ENCODE measurements around the gene RIPK1. TPM values are rescaled to one million over a fixed set of nuclear protein-coding genes. Genes with fewer than 3 reads are reported as not detected.

RIPK1 gene
- total and polyA plus RNA-seq, 9 of the 15 experiments (the other 6 are each of a cell fraction or from before 2014, with no cell fraction given), result 3.8 to 24.9 (median 17.7) TPM

DNA sequence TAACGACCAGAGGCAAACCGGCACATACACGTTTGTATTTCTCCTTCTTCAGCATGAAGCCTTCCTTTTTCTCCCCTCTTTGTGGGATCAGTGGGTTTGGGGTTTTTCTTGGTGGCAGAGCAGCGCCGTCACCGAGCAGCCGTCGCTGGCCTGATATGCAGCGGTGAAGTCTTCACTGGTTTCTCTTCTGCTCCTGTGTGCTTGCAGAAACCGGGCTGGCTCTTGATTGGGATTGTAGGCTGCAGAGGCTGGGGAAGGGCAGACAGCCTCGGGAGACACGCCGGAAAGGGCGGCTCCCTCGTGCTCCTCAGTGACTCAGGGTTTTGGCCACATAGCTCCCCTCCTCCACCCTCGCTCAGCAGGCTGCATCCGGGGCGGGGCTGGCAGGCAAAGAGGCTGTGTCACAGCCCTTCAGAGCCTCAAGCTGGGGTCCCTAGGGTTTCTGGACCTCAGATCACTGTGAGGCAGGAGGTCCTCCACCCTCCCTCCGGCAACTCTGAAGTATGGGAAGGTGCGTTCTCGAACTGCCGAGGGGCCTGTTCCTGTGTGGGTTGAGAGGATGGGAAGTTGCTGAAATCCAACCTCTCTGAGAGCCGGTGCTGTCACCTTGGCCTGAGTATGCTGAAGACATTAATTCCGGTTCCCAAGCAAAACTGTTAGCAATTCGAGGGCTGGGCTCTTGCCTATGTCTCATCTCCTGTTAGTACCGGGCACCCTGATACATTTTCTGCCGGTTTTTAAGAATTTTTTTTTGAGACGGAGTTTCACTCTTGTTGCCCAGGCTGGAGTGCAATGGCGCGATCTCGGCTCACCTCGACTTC is 44.4 kb upstream of the RIPK1 start (continued):
- TF ChIP-seq SETDB1 (IDR thresholded peaks at IDR 0.05; ENCODE audit: low read length) (peak; percentile 66), ZNF586 (CRISPR knock-in tag; conservative IDR thresholded peaks at IDR 0.05) (no peak), MXI1 (IDR thresholded peaks at IDR 0.05; ENCODE audit: low read depth, low read length) (peak; percentile 91), ZNF79 (CRISPR knock-in tag; IDR thresholded peaks at IDR 0.05; ENCODE audit: low read depth) (0 out of 2 replicates have a peak, but pooled peaks have one; percentile 7), XRCC5 (IDR thresholded peaks at IDR 0.05; ENCODE audit: low read depth, low read length) (peak; percentile 56; the same call in 1 of the 2 replicates), ZNF134 (CRISPR knock-in tag; conservative IDR thresholded peaks at IDR 0.05) (no peak; the same call in 1 of the 2 replicates), ZFPM2 (CRISPR knock-in tag; IDR thresholded peaks at IDR 0.05) (no peak), ZBTB17 (CRISPR knock-in tag; IDR thresholded peaks at IDR 0.05) (peak; percentile 72), KDM1A (IDR thresholded peaks at IDR 0.05) (peak in 1 of 2 experiments; percentile 37; a peak in 2 of 4 replicates), ZNF644 (tag; IDR thresholded peaks at IDR 0.05; ENCODE audit: low read depth) (peak; percentile 84; the same call in 1 of the 2 replicates), SIN3B (IDR thresholded peaks at IDR 0.05; ENCODE audit: low read depth) (no peak), CBX3 (IDR thresholded peaks at IDR 0.05; ENCODE audit: borderline replicate concordance in 1 of 2, low read length in 2 of 2) (peak in 1 of 2 experiments; percentile 78; a peak in 2 of 3 replicates), EGR1 (conservative IDR thresholded peaks at IDR 0.05) (peak; percentile 35), ZNF165 (CRISPR knock-in tag; IDR thresholded peaks at IDR 0.05; ENCODE audit: borderline replicate concordance) (0 out of 2 replicates have a peak, but pooled peaks have one; percentile 8)
- TF ChIP-seq, protein P1, sequence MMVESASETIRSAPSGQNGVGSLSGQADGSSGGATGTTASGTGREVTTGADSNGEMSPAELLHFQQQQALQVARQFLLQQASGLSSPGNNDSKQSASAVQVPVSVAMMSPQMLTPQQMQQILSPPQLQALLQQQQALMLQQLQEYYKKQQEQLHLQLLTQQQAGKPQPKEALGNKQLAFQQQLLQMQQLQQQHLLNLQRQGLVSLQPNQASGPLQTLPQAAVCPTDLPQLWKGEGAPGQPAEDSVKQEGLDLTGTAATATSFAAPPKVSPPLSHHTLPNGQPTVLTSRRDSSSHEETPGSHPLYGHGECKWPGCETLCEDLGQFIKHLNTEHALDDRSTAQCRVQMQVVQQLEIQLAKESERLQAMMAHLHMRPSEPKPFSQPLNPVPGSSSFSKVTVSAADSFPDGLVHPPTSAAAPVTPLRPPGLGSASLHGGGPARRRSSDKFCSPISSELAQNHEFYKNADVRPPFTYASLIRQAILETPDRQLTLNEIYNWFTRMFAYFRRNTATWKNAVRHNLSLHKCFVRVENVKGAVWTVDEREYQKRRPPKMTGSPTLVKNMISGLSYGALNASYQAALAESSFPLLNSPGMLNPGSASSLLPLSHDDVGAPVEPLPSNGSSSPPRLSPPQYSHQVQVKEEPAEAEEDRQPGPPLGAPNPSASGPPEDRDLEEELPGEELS (CRISPR knock-in tag; IDR thresholded peaks at IDR 0.05; ENCODE audit: borderline replicate concordance), result peak; percentile 83
- TF ChIP-seq, protein P2, sequence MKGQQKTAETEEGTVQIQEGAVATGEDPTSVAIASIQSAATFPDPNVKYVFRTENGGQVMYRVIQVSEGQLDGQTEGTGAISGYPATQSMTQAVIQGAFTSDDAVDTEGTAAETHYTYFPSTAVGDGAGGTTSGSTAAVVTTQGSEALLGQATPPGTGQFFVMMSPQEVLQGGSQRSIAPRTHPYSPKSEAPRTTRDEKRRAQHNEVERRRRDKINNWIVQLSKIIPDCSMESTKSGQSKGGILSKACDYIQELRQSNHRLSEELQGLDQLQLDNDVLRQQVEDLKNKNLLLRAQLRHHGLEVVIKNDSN (CRISPR knock-in tag; IDR thresholded peaks at IDR 0.05), result peak; percentile 68
- TF ChIP-seq, protein P3, sequence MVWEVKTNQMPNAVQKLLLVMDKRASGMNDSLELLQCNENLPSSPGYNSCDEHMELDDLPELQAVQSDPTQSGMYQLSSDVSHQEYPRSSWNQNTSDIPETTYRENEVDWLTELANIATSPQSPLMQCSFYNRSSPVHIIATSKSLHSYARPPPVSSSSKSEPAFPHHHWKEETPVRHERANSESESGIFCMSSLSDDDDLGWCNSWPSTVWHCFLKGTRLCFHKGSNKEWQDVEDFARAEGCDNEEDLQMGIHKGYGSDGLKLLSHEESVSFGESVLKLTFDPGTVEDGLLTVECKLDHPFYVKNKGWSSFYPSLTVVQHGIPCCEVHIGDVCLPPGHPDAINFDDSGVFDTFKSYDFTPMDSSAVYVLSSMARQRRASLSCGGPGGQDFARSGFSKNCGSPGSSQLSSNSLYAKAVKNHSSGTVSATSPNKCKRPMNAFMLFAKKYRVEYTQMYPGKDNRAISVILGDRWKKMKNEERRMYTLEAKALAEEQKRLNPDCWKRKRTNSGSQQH (CRISPR knock-in tag; IDR thresholded peaks at IDR 0.05), result peak; percentile 69; the same call in 1 of the 2 replicates
- TF ChIP-seq, protein P4, sequence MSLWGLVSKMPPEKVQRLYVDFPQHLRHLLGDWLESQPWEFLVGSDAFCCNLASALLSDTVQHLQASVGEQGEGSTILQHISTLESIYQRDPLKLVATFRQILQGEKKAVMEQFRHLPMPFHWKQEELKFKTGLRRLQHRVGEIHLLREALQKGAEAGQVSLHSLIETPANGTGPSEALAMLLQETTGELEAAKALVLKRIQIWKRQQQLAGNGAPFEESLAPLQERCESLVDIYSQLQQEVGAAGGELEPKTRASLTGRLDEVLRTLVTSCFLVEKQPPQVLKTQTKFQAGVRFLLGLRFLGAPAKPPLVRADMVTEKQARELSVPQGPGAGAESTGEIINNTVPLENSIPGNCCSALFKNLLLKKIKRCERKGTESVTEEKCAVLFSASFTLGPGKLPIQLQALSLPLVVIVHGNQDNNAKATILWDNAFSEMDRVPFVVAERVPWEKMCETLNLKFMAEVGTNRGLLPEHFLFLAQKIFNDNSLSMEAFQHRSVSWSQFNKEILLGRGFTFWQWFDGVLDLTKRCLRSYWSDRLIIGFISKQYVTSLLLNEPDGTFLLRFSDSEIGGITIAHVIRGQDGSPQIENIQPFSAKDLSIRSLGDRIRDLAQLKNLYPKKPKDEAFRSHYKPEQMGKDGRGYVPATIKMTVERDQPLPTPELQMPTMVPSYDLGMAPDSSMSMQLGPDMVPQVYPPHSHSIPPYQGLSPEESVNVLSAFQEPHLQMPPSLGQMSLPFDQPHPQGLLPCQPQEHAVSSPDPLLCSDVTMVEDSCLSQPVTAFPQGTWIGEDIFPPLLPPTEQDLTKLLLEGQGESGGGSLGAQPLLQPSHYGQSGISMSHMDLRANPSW (CRISPR knock-in tag; IDR thresholded peaks at IDR 0.05), result peak; percentile 65; the same call in 1 of the 2 replicates
- TF ChIP-seq, protein P5, sequence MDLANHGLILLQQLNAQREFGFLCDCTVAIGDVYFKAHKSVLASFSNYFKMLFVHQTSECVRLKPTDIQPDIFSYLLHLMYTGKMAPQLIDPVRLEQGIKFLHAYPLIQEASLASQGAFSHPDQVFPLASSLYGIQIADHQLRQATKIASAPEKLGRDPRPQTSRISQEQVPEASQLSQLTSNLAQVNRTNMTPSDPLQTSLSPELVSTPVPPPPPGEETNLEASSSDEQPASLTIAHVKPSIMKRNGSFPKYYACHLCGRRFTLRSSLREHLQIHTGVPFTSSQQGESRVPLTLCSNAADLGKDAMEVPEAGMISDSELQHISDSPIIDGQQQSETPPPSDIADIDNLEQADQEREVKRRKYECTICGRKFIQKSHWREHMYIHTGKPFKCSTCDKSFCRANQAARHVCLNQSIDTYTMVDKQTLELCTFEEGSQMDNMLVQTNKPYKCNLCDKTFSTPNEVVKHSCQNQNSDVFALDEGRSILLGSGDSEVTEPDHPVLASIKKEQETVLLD (IDR thresholded peaks at IDR 0.05), result no peak; the same call in 1 of the 2 replicates
